Tibial nerve (tissue), 4 donors: ENCODE data around the gene SLC24A3. TPM values are rescaled to one million over a fixed set of nuclear protein-coding genes. Genes with fewer than 3 reads are reported as not detected.

Experiments
- DNase-seq, 2 donors: peaks; one replicate each; pipeline ENCODE4 v3.0.0-alpha.2; 2019; ENCODE audit warnings: low spot score in 2 of 2
- H3K27ac ChIP-seq, 4 donors: fragments of 200-600 bp; sonication (generic) in 3 of 4; one replicate each; pipeline ENCODE4 v1.5.1; 2017 to 2019; ENCODE audit warnings: mild to moderate bottlenecking in 1 of 4
- H3K27me3 ChIP-seq, 2 donors: fragments of 200-600 bp; sonication (generic) in 1 of 2; one replicate each; pipeline versions ENCODE4 v1.5.1 to v1.6.0; 2017 to 2019
- H3K36me3 ChIP-seq, 3 donors: fragments of 200-600 bp; sonication (generic); one replicate each; pipeline ENCODE4 v1.5.1; 2018 to 2019
- H3K4me1 ChIP-seq, 4 donors: fragments of 200-600 bp; sonication (generic) in 3 of 4; one replicate each; pipeline ENCODE4 v1.5.1; 2017 to 2019
- H3K4me3 ChIP-seq, 4 donors: fragments of 200-600 bp; sonication (generic) in 3 of 4; one replicate each; pipeline ENCODE4 v1.5.1; 2017 to 2019; ENCODE audit warnings: mild to moderate bottlenecking in 1 of 4, moderate library complexity in 1 of 4
- H3K9me3 ChIP-seq, 4 donors: fragments of 200-600 bp; sonication (generic) in 3 of 4; one replicate each; pipeline ENCODE4 v1.5.1; 2017 to 2019
- CTCF ChIP-seq, 5 experiments: fragments of 200-600 bp in 3 of 5; fragments of 450-650 bp in 2 of 5; sonication (generic) in 3 of 5; IDR thresholded peaks; one replicate each; pipeline ENCODE4 v1.5.1; 2016 to 2019; ENCODE audit warnings: antibody characterized with exemption in 5 of 5, mild to moderate bottlenecking in 3 of 5, moderate library complexity in 2 of 5
- EP300 ChIP-seq, 2 donors: sonication (generic); formaldehyde crosslinking; IDR thresholded peaks; one replicate each; pipeline ENCODE4 v1.6.1; 2017; ENCODE audit warnings: antibody characterized with exemption in 2 of 2, mild to moderate bottlenecking in 1 of 2
- POLR2A ChIP-seq, 2 donors: fragments of 450-650 bp; IDR thresholded peaks; one replicate each; pipeline ENCODE4 v1.6.1; 2017; ENCODE audit warnings: antibody characterized with exemption in 2 of 2, mild to moderate bottlenecking in 2 of 2, moderate library complexity in 2 of 2
- WGBS, 2 donors: methylation state at CpG; one replicate each; pipeline ENCODE4 v1.1.5; 2018; 5-methylcytosine and 5-hydroxymethylcytosine counted together
- total RNA-seq, 4 donors: library from RNA; depleted of rRNA; stranded (reverse); fragments of >200 nt; gene quantifications; one replicate each; pipeline ENCODE4 v1.1.0, GENCODE V29; 2016

Gene SLC24A3
- total RNA-seq, 4 donors from 2014 or later, result 1.3 to 4.0 (median 2.7) TPM

GRCh38 chr20:19351542-19351941 is 139.1 kb downstream of the SLC24A3 start:
- DNase-seq, result no peak
- Histone ChIP-seq H3K9me3 (no peaks in the 10 kb centered on the region), H3K27ac (no peak overlapping the region), H3K4me1 (no peaks in the 10 kb centered on the region), H3K27me3 (no peaks in the 10 kb centered on the region), H3K4me3 (no peak overlapping the region), H3K36me3 (no peaks in the 10 kb centered on the region)
- 39 to 49% methylated on average over 2 of the region's 2 CpGs for WGBS, 2 donors
- TF ChIP-seq CTCF (IDR thresholded peaks at IDR 0.05), result no peak
- TF ChIP-seq EP300 (IDR thresholded peaks at IDR 0.05), result no peak
- no peak for TF ChIP-seq POLR2A (IDR thresholded peaks at IDR 0.05)

GRCh38 chr20:19354950-19355349 is 142.5 kb downstream of the SLC24A3 start:
- Histone ChIP-seq H3K27ac (no peak overlapping the region), H3K4me3 (no peak overlapping the region), H3K9me3 (no peaks in the 10 kb centered on the region), H3K36me3 (no peaks in the 10 kb centered on the region), H3K27me3 (no peaks in the 10 kb centered on the region), H3K4me1 (no peaks in the 10 kb centered on the region)
- no peak for TF ChIP-seq CTCF (IDR thresholded peaks at IDR 0.05)
- TF ChIP-seq POLR2A (IDR thresholded peaks at IDR 0.05), result no peak
- no peak for TF ChIP-seq EP300 (IDR thresholded peaks at IDR 0.05)
- no peak for DNase-seq
- 77 to 81% methylated on average over 3 of the region's 3 CpGs for WGBS, 2 donors

GRCh38 chr20:19361790-19362189 is 149.3 kb downstream of the SLC24A3 start:
- Histone ChIP-seq H3K4me3 (no peak overlapping the region), H3K27me3 (no peaks in the 10 kb centered on the region), H3K36me3 (no peaks in the 10 kb centered on the region), H3K4me1 (peaks cover 0 to 8% (median 0%) of the 10 kb centered on the region in 4 donors), H3K27ac (no peak overlapping the region), H3K9me3 (no peaks in the 10 kb centered on the region)
- 53 to 59% methylated on average over 3 of the region's 3 CpGs for WGBS, 2 donors
- TF ChIP-seq EP300 (IDR thresholded peaks at IDR 0.05), result no peak
- no peak for TF ChIP-seq CTCF (IDR thresholded peaks at IDR 0.05)
- DNase-seq, result no peak

GRCh38 chr20:19363476-19363875 is 151.0 kb downstream of the SLC24A3 start:
- H3K27me3 ChIP-seq, result no peaks in the 10 kb centered on the region
- TF ChIP-seq EP300 (IDR thresholded peaks at IDR 0.05) (no peak), POLR2A (IDR thresholded peaks at IDR 0.05) (no peak), CTCF (IDR thresholded peaks at IDR 0.05) (no peak)
- WGBS, 2 donors, result 38 to 39% methylated on average over 4 of the region's 4 CpGs
- H3K36me3 ChIP-seq, result no peaks in the 10 kb centered on the region
- peaks cover 0 to 8% (median 0%) of the 10 kb centered on the region in 4 donors for H3K4me1 ChIP-seq
- H3K9me3 ChIP-seq, result no peaks in the 10 kb centered on the region
- DNase-seq, result no peak
- no peak overlapping the region for H3K27ac ChIP-seq
- no peak overlapping the region for H3K4me3 ChIP-seq

GRCh38 chr20:19367591-19367990 is 155.1 kb downstream of the SLC24A3 start:
- no peak for TF ChIP-seq POLR2A (IDR thresholded peaks at IDR 0.05)
- TF ChIP-seq EP300 (IDR thresholded peaks at IDR 0.05), result no peak
- no peak for TF ChIP-seq CTCF (IDR thresholded peaks at IDR 0.05)
- H3K4me1 ChIP-seq, result peaks cover 0 to 8% (median 0%) of the 10 kb centered on the region in 4 donors
- H3K9me3 ChIP-seq, result no peaks in the 10 kb centered on the region
- H3K4me3 ChIP-seq, result no peak overlapping the region
- no peaks in the 10 kb centered on the region for H3K27me3 ChIP-seq
- no peak overlapping the region for H3K27ac ChIP-seq
- 76 to 88% methylated on average over 2 of the region's 2 CpGs for WGBS, 2 donors
- H3K36me3 ChIP-seq, result no peaks in the 10 kb centered on the region
- no peak for DNase-seq
